ENCODE data around the gene PTF1A. TPM values are rescaled to one million over a fixed set of nuclear protein-coding genes. Genes with fewer than 3 reads are reported as not detected.

Gene PTF1A
- total and polyA plus RNA-seq, 8 donors: 16.8 to 70.8 (median 45.4) TPM

GRCh38 chr10:23157239-23157681, 34.9 kb upstream of the PTF1A start:
- DNase-seq (no peak), ATAC-seq (peak in 1 of 4 donors; percentile 8), FAIRE-seq (no peak)
- 32 to 39% methylated on average over 14 of the region's 14 CpGs for WGBS, 2 donors
- intact Hi-C loops (cut with DNase I): loop anchor here in 1 of 3 donors (5.0 kb wide), 1 partner anchor 135 kb away; no protein-coding TSS in a partner anchor
- no peaks in the 10 kb centered on the region for H3K36me3 ChIP-seq
- H3K9me3 ChIP-seq: no peaks in the 10 kb centered on the region
- TF ChIP-seq, protein P1, sequence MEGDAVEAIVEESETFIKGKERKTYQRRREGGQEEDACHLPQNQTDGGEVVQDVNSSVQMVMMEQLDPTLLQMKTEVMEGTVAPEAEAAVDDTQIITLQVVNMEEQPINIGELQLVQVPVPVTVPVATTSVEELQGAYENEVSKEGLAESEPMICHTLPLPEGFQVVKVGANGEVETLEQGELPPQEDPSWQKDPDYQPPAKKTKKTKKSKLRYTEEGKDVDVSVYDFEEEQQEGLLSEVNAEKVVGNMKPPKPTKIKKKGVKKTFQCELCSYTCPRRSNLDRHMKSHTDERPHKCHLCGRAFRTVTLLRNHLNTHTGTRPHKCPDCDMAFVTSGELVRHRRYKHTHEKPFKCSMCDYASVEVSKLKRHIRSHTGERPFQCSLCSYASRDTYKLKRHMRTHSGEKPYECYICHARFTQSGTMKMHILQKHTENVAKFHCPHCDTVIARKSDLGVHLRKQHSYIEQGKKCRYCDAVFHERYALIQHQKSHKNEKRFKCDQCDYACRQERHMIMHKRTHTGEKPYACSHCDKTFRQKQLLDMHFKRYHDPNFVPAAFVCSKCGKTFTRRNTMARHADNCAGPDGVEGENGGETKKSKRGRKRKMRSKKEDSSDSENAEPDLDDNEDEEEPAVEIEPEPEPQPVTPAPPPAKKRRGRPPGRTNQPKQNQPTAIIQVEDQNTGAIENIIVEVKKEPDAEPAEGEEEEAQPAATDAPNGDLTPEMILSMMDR (IDR thresholded peaks at IDR 0.05): no peak
- no peak overlapping the region for H3K27ac ChIP-seq
- no peak overlapping the region for H3K4me3 ChIP-seq
- H3K27me3 ChIP-seq: no peaks in the 10 kb centered on the region
- peaks cover 0 to 9% (median 0%) of the 10 kb centered on the region in 3 donors for H3K4me1 ChIP-seq

GRCh38 chr10:23157691-23158369, 34.3 kb upstream of the PTF1A start:
- Histone ChIP-seq H3K4me1 (peaks cover 0 to 12% (median 0%) of the 10 kb centered on the region in 3 donors), H3K27ac (no peak overlapping the region), H3K27me3 (no peaks in the 10 kb centered on the region), H3K4me3 (no peak overlapping the region), H3K36me3 (no peaks in the 10 kb centered on the region), H3K9me3 (no peaks in the 10 kb centered on the region)
- TF ChIP-seq, protein P1 (IDR thresholded peaks at IDR 0.05): no peak
- DNase-seq (no peak), FAIRE-seq (no peak), ATAC-seq (peak; percentile 73 to 84 (median 80))
- intact Hi-C loops (cut with DNase I): loop anchor here in 1 of 3 donors (5.0 kb wide), 1 partner anchor 134 kb away; no protein-coding TSS in a partner anchor
- 37 to 42% methylated on average over 12 of the region's 12 CpGs for WGBS, 2 donors

- no peaks in the 10 kb centered on the region for H3K36me3 ChIP-seq
- WGBS, 2 donors: 0 to 1% methylated on average over 5 of the region's 5 CpGs
- H3K9me3 ChIP-seq: no peaks in the 10 kb centered on the region
- FAIRE-seq (no peak), ATAC-seq (peak; percentile 86 to 93 (median 90)), DNase-seq (peak in 3 of 6 donors; percentile 35 to 66 (median 49))
- H3K4me1 ChIP-seq: peaks cover 0 to 12% (median 0%) of the 10 kb centered on the region in 3 donors
- TF ChIP-seq, protein P1 (IDR thresholded peaks at IDR 0.05): peak; percentile 43 to 73 (median 67)
- H3K27ac ChIP-seq: no peak overlapping the region
- intact Hi-C loops (cut with DNase I): loop anchor here in 1 of 3 donors (5.0 kb wide), 1 partner anchor 134 kb away; no protein-coding TSS in a partner anchor
- no peaks in the 10 kb centered on the region for H3K27me3 ChIP-seq
- no peak overlapping the region for H3K4me3 ChIP-seq
Measured at GRCh38 chr10:23158370-23158769, 33.7 kb upstream of the PTF1A start.

- TF ChIP-seq, protein P1 (IDR thresholded peaks at IDR 0.05): no peak
- no peaks in the 10 kb centered on the region for H3K27me3 ChIP-seq
- H3K9me3 ChIP-seq: no peaks in the 10 kb centered on the region
- ATAC-seq (peak in 3 of 4 donors; percentile 24 to 44 (median 27)), FAIRE-seq (no peak), DNase-seq (peak in 5 of 6 donors; percentile 57 to 80 (median 68))
- no peak overlapping the region for H3K27ac ChIP-seq
- intact Hi-C loops (cut with DNase I): no loop called here
- H3K36me3 ChIP-seq: no peaks in the 10 kb centered on the region
- WGBS, 2 donors: 23 to 27% methylated on average over 26 of the region's 26 CpGs
- H3K4me3 ChIP-seq: peak overlapping the region in 2 of 4 donors; percentile 56 to 62
- H3K4me1 ChIP-seq: peaks cover 0 to 5% (median 0%) of the 10 kb centered on the region in 3 donors
Measured at GRCh38 chr10:23171232-23171876, 20.8 kb upstream of the PTF1A start.
